Stimulated activated CD8-positive, alpha-beta memory T cell treated with anti-CD3 and anti-CD28 coated beads, Interleukin-15, amount 100 ng/mL, for 1 hour (primary cell): ENCODE results near the gene FUT6.
"Not testable (repeated sequence)": the region's sequence is repeated elsewhere in the genome, so short reads cannot be mapped to it uniquely, and the experiment has no call there.

Experiments
- DNase-seq: peaks from one replicate; pipeline ENCODE4 v3.0.0-alpha.2; 2020; ENCODE audit warnings: low read depth

FUT6 gene

DNA sequence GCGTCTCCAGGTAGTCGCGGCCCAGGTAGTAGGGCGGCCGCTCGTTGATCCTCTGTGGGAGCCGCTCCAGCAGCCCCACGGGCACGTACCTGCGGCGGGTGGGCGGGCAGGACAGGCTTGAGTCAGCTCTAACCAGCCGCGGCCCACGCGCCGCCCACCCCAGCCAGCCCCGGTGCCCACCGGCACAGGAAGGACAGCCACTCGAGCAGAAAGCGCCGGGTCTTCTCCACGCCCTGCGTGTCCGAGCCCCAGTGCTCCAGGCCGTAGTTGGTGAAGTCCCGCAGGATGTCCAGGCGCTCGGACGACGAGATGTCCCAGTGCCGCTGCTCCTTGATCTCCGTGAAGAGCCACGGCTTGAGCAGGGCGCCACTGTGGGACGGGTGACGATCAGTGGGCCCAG is 54.1 kb downstream of the FUT6 start:
- no peak for DNase-seq

- no peak for DNase-seq
These were observed 54.8 kb downstream of the FUT6 start, which contains the start of gene PRR22 for GRCh38 chr19:5784581-5785147. TSS of gene PRR22 (minus strand) at chr19:5784746. CDS start at chr19:5784660, 86 bp downstream.

- no peak for DNase-seq
These were observed 56.3 kb downstream of the FUT6 start for GRCh38 chr19:5782945-5783919.

DNA sequence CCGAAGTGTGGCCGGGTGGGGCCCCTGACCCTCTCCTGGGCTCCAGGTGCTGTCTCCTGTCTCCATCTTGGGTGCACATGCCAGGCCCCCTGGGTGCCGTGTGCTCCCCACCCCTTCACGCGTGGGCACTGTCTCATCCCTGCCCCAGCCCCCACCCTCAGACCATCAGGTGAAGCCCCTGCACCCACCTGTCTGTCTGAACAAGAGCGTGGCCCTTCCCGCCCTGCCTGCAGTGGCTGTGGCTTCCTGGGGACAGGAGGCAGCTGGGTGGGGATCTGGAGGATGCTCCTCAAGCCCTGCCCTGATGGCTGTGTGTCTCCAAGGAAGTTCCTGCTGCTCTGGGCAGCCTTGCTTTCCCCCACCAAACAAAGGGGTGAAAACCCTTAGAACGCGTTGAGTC is 57.2 kb downstream of the FUT6 start:
- DNase-seq: no peak

DNA sequence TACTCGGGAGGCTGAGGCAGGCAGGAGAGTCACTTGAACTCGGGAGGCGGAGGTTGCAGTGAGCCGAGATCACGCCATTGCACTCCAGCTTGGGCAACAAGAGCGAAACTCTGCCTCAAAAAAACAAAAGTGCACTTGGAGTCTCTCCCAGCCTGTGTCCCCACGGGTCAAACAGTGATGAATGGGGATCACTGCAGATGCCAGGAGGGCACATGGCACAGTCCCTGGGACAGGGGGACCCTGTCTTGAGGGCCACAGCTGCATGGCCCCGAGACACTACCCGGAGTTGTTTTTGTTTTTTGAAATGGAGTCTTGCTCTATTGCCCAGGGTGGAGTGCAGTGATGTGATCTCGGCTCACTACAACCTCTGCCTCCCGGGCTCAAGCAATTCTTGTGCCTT is 58.6 kb downstream of the FUT6 start:
- not testable (repeated sequence) for DNase-seq
